Measurements from ENCODE around the gene AGO1.

DNA sequence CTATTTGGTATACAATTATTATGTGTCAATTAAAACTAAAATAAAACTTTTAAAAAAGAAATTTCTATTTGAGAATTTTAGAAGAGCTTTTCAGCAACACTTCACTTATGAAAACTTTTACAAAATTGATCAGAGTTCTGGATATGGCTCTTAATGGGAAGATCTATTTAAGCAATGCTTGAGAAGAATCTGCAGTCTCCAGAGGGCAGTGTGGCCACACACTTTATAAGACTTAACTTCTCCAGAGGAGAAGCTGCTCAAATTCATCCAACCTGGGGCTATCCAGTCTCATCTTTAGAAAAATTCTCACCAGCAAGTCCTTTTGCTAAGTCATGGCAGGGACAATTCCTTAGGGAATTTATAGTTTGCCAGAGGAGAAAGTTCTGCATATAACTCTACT lies 25.2 kb upstream of the AGO1 start:
- TF ChIP-seq, protein P1, sequence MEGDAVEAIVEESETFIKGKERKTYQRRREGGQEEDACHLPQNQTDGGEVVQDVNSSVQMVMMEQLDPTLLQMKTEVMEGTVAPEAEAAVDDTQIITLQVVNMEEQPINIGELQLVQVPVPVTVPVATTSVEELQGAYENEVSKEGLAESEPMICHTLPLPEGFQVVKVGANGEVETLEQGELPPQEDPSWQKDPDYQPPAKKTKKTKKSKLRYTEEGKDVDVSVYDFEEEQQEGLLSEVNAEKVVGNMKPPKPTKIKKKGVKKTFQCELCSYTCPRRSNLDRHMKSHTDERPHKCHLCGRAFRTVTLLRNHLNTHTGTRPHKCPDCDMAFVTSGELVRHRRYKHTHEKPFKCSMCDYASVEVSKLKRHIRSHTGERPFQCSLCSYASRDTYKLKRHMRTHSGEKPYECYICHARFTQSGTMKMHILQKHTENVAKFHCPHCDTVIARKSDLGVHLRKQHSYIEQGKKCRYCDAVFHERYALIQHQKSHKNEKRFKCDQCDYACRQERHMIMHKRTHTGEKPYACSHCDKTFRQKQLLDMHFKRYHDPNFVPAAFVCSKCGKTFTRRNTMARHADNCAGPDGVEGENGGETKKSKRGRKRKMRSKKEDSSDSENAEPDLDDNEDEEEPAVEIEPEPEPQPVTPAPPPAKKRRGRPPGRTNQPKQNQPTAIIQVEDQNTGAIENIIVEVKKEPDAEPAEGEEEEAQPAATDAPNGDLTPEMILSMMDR (IDR thresholded peaks at IDR 0.05): no peak
- TF ChIP-seq, protein P2, sequence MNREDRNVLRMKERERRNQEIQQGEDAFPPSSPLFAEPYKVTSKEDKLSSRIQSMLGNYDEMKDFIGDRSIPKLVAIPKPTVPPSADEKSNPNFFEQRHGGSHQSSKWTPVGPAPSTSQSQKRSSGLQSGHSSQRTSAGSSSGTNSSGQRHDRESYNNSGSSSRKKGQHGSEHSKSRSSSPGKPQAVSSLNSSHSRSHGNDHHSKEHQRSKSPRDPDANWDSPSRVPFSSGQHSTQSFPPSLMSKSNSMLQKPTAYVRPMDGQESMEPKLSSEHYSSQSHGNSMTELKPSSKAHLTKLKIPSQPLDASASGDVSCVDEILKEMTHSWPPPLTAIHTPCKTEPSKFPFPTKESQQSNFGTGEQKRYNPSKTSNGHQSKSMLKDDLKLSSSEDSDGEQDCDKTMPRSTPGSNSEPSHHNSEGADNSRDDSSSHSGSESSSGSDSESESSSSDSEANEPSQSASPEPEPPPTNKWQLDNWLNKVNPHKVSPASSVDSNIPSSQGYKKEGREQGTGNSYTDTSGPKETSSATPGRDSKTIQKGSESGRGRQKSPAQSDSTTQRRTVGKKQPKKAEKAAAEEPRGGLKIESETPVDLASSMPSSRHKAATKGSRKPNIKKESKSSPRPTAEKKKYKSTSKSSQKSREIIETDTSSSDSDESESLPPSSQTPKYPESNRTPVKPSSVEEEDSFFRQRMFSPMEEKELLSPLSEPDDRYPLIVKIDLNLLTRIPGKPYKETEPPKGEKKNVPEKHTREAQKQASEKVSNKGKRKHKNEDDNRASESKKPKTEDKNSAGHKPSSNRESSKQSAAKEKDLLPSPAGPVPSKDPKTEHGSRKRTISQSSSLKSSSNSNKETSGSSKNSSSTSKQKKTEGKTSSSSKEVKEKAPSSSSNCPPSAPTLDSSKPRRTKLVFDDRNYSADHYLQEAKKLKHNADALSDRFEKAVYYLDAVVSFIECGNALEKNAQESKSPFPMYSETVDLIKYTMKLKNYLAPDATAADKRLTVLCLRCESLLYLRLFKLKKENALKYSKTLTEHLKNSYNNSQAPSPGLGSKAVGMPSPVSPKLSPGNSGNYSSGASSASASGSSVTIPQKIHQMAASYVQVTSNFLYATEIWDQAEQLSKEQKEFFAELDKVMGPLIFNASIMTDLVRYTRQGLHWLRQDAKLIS (CRISPR knock-in tag; IDR thresholded peaks at IDR 0.05; ENCODE audit: borderline replicate concordance): no peak
- TF ChIP-seq, protein P3, sequence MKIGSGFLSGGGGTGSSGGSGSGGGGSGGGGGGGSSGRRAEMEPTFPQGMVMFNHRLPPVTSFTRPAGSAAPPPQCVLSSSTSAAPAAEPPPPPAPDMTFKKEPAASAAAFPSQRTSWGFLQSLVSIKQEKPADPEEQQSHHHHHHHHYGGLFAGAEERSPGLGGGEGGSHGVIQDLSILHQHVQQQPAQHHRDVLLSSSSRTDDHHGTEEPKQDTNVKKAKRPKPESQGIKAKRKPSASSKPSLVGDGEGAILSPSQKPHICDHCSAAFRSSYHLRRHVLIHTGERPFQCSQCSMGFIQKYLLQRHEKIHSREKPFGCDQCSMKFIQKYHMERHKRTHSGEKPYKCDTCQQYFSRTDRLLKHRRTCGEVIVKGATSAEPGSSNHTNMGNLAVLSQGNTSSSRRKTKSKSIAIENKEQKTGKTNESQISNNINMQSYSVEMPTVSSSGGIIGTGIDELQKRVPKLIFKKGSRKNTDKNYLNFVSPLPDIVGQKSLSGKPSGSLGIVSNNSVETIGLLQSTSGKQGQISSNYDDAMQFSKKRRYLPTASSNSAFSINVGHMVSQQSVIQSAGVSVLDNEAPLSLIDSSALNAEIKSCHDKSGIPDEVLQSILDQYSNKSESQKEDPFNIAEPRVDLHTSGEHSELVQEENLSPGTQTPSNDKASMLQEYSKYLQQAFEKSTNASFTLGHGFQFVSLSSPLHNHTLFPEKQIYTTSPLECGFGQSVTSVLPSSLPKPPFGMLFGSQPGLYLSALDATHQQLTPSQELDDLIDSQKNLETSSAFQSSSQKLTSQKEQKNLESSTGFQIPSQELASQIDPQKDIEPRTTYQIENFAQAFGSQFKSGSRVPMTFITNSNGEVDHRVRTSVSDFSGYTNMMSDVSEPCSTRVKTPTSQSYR (CRISPR knock-in tag; IDR thresholded peaks at IDR 0.05): no peak
- TF ChIP-seq NR2C2 (CRISPR knock-in tag; IDR thresholded peaks at IDR 0.05) (no peak), ELF4 (CRISPR knock-in tag; IDR thresholded peaks at IDR 0.05; ENCODE audit: low read depth) (no peak), CREM (CRISPR knock-in tag; IDR thresholded peaks at IDR 0.05) (no peak), TEAD4 (CRISPR knock-in tag; IDR thresholded peaks at IDR 0.05) (no peak)
- TF ChIP-seq, protein P4, sequence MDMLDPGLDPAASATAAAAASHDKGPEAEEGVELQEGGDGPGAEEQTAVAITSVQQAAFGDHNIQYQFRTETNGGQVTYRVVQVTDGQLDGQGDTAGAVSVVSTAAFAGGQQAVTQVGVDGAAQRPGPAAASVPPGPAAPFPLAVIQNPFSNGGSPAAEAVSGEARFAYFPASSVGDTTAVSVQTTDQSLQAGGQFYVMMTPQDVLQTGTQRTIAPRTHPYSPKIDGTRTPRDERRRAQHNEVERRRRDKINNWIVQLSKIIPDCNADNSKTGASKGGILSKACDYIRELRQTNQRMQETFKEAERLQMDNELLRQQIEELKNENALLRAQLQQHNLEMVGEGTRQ (CRISPR knock-in tag; IDR thresholded peaks at IDR 0.05): no peak
- TF ChIP-seq, protein P5, sequence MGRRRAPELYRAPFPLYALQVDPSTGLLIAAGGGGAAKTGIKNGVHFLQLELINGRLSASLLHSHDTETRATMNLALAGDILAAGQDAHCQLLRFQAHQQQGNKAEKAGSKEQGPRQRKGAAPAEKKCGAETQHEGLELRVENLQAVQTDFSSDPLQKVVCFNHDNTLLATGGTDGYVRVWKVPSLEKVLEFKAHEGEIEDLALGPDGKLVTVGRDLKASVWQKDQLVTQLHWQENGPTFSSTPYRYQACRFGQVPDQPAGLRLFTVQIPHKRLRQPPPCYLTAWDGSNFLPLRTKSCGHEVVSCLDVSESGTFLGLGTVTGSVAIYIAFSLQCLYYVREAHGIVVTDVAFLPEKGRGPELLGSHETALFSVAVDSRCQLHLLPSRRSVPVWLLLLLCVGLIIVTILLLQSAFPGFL (CRISPR knock-in tag; IDR thresholded peaks at IDR 0.05; ENCODE audit: borderline replicate concordance): no peak
